ENCODE data around the gene SLC18A3.

DNA sequence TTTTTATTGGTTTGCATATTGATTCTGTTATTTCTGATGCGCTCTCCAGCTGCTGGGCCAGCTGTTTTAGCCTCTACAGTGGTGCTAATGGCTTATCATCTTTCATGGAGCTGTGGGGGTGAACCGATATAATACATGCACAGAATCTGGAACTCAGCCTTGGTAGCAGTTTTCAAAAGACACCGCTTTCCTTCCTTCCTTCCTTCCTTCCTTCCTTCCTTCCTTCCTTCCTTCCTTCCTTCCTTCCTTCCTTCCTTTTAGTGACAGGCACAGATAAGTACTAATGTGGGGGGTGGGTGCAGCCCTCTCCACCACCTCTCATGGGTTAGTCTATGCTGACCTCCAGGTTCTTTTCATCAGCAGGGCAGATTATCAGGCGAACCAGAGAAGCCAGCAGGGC, 37.4 kb downstream of the SLC18A3 start:
- TF ChIP-seq POLR2A (IDR thresholded peaks at IDR 0.05; ENCODE audit: low read length) = no peak
- TF ChIP-seq GATA1 (IDR thresholded peaks at IDR 0.05; ENCODE audit: low read depth, low read length) = no peak
